Measurements from ENCODE around the gene C22orf42.

DNA sequence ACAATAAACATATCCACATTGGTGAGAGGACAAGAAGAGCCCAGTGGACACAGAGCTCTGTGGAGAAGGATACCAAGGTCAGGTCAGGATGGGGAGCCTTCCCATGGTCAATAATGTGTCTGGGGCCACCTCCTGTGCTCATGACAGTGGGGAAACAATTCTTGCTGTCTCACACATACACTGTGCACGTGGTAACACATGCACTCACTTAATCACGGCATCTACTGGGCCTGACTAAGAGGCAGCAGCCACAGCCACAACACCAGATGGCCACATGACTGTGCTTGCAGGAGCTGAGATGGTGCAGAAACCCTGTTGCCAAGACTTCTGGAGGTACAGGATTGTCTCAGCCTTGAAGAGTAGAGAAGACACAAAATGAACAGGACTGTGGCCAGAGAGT lies 28.6 kb downstream of the C22orf42 start:
- no peak for TF ChIP-seq POLR2A (IDR thresholded peaks at IDR 0.05)
- TF ChIP-seq, protein P1, sequence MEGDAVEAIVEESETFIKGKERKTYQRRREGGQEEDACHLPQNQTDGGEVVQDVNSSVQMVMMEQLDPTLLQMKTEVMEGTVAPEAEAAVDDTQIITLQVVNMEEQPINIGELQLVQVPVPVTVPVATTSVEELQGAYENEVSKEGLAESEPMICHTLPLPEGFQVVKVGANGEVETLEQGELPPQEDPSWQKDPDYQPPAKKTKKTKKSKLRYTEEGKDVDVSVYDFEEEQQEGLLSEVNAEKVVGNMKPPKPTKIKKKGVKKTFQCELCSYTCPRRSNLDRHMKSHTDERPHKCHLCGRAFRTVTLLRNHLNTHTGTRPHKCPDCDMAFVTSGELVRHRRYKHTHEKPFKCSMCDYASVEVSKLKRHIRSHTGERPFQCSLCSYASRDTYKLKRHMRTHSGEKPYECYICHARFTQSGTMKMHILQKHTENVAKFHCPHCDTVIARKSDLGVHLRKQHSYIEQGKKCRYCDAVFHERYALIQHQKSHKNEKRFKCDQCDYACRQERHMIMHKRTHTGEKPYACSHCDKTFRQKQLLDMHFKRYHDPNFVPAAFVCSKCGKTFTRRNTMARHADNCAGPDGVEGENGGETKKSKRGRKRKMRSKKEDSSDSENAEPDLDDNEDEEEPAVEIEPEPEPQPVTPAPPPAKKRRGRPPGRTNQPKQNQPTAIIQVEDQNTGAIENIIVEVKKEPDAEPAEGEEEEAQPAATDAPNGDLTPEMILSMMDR (IDR thresholded peaks at IDR 0.05): no peak
